WTC11 (cell line): ENCODE data around the gene HOXD13. TPM values are rescaled to one million over a fixed set of nuclear protein-coding genes. Genes with fewer than 3 reads are reported as not detected.

ENCODE experiments used
- ATAC-seq: fragments of 200-7000 bp; cut with Tn5 transposase; 2 replicates; pipeline ENCODE4 v1.10.0; 2021; ENCODE audit warnings: mild to moderate bottlenecking, moderate library complexity
- CTCF ChIA-PET: fragments of 300-600 bp; sonication (Branson Sonifier 250); formaldehyde crosslinking; loops from one replicate; lab custom pipeline; 2021; ENCODE audit warnings: antibody characterized with exemption; lab: Charles Lee
- POLR2A ChIA-PET: fragments of 350-600 bp; sonication (Branson Sonifier 250); formaldehyde crosslinking; loops from one replicate; lab custom pipeline; 2021; ENCODE audit warnings: antibody characterized with exemption; lab: Charles Lee
- DNase-seq: peaks from one replicate; pipeline ENCODE4 v3.0.0; 2021; ENCODE audit warnings: low spot score
- H3K27ac Mint-ChIP-seq: 2 replicates; pipeline ENCODE4 v1.8.0; 2021; ENCODE audit warnings: mixed read lengths
- H3K27me3 Mint-ChIP-seq: 2 replicates; pipeline ENCODE4 v1.8.0; 2021; ENCODE audit warnings: low read depth, mild to moderate bottlenecking, moderate library complexity, mixed read lengths
- H3K36me3 Mint-ChIP-seq: 2 replicates; pipeline ENCODE4 v1.8.0; 2021; ENCODE audit warnings: mixed read lengths
- H3K4me1 Mint-ChIP-seq: 2 replicates; pipeline ENCODE4 v1.8.0; 2022; ENCODE audit warnings: mixed read lengths
- H3K4me3 Mint-ChIP-seq: 2 replicates; pipeline ENCODE4 v1.8.0; 2021; ENCODE audit warnings: mild to moderate bottlenecking, moderate library complexity, mixed read lengths
- H3K9me3 Mint-ChIP-seq: 2 replicates; pipeline ENCODE4 v1.8.0; 2021; ENCODE audit warnings: mixed read lengths
- ARID4B ChIP-seq: sonication (generic); formaldehyde crosslinking; IDR thresholded peaks from 2 replicates; pipeline ENCODE4 v1.8.0; 2023; ENCODE audit warnings: missing genetic modification reagents, mild to moderate bottlenecking, borderline replicate concordance
- ESRRA ChIP-seq: sonication (generic); formaldehyde crosslinking; IDR thresholded peaks from 2 replicates; pipeline ENCODE4 v1.8.1; 2022; ENCODE audit warnings: mild to moderate bottlenecking, missing genetic modification reagents, borderline replicate concordance
- FOXP4 ChIP-seq: sonication (generic); formaldehyde crosslinking; IDR thresholded peaks from 2 replicates; pipeline ENCODE4 v1.8.0; 2022; ENCODE audit warnings: mild to moderate bottlenecking, missing genetic modification reagents
- IRF1 ChIP-seq: sonication (generic); formaldehyde crosslinking; IDR thresholded peaks from 2 replicates; pipeline ENCODE4 v1.8.0; 2023; ENCODE audit warnings: missing genetic modification reagents
- IRF2 ChIP-seq: sonication (generic); formaldehyde crosslinking; IDR thresholded peaks from 2 replicates; pipeline ENCODE4 v1.8.0; 2022; ENCODE audit warnings: low read depth, missing genetic modification reagents, borderline replicate concordance
- KAT7 ChIP-seq: sonication (generic); formaldehyde crosslinking; IDR thresholded peaks from 2 replicates; pipeline ENCODE4 v1.8.1; 2023; ENCODE audit warnings: missing genetic modification reagents, mild to moderate bottlenecking, borderline replicate concordance
- MLX ChIP-seq: sonication (generic); formaldehyde crosslinking; IDR thresholded peaks from 2 replicates; pipeline ENCODE4 v1.8.1; 2023; ENCODE audit warnings: mild to moderate bottlenecking, missing genetic modification reagents, moderate library complexity
- MXD4 ChIP-seq: fragments of 250-450 bp; sonication (Bioruptor Pico); IDR thresholded peaks from 2 replicates; pipeline ENCODE4 v1.8.0; 2021; ENCODE audit warnings: mild to moderate bottlenecking, moderate library complexity, borderline replicate concordance
- RELA ChIP-seq: sonication (generic); formaldehyde crosslinking; IDR thresholded peaks from 2 replicates; pipeline ENCODE4 v1.8.1; 2022; ENCODE audit warnings: missing genetic modification reagents, mild to moderate bottlenecking, borderline replicate concordance
- TEAD1 ChIP-seq: sonication (generic); formaldehyde crosslinking; IDR thresholded peaks from 2 replicates; pipeline ENCODE4 v1.8.0; 2022; ENCODE audit warnings: mild to moderate bottlenecking, missing genetic modification reagents
- USF2 ChIP-seq: sonication (generic); formaldehyde crosslinking; IDR thresholded peaks from 2 replicates; pipeline ENCODE4 v1.8.1; 2023; ENCODE audit warnings: mild to moderate bottlenecking, missing genetic modification reagents, moderate library complexity
- ZBTB21 ChIP-seq: sonication (generic); formaldehyde crosslinking; IDR thresholded peaks from 2 replicates; pipeline ENCODE4 v1.8.1; 2023; ENCODE audit warnings: mild to moderate bottlenecking, missing genetic modification reagents, borderline replicate concordance
- ZNF138 ChIP-seq: sonication (generic); formaldehyde crosslinking; conservative IDR thresholded peaks from 2 replicates; pipeline ENCODE4 v1.8.1; 2022; ENCODE audit warnings: mild to moderate bottlenecking, moderate library complexity, missing genetic modification reagents
- ZNF232 ChIP-seq: sonication (generic); formaldehyde crosslinking; IDR thresholded peaks from 2 replicates; pipeline ENCODE4 v1.8.0; 2022; ENCODE audit warnings: mild to moderate bottlenecking, missing genetic modification reagents
- total RNA-seq: library from RNA; stranded (reverse); gene quantifications from 3 replicates; pipeline ENCODE4 v1.2.3, GENCODE V29; 2021
- TF ChIP-seq, protein P1 (sequence below): sonication (generic); formaldehyde crosslinking; IDR thresholded peaks from 2 replicates; pipeline ENCODE4 v1.8.0; 2022; ENCODE audit warnings: mild to moderate bottlenecking, missing genetic modification reagents

The HOXD13 gene
- total RNA-seq, 1 experiment from 2014 or later = not detected

- Mint-ChIP-seq H3K27ac (no peak overlapping the region), H3K4me1 (peaks cover 33% of the 10 kb centered on the region), H3K4me3 (peak overlapping the region; percentile 36), H3K36me3 (no peaks in the 10 kb centered on the region), H3K27me3 (peaks cover 100% of the 10 kb centered on the region), H3K9me3 (no peaks in the 10 kb centered on the region)
- TF ChIP-seq MLX (no peak), ZBTB21 (CRISPR knock-in tag) (no peak), RELA (CRISPR knock-in tag) (no peak), MXD4 (CRISPR knock-in tag) (no peak), FOXP4 (CRISPR knock-in tag) (no peak), IRF2 (no peak), KAT7 (CRISPR knock-in tag) (no peak), ARID4B (CRISPR knock-in tag) (no peak), TEAD1 (CRISPR knock-in tag) (no peak)
- TF ChIP-seq, protein P1, sequence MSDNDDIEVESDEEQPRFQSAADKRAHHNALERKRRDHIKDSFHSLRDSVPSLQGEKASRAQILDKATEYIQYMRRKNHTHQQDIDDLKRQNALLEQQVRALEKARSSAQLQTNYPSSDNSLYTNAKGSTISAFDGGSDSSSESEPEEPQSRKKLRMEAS (CRISPR knock-in tag) = no peak
- ChIA-PET CTCF (interaction anchor here (0.8 to 1.9 kb wide), 2 partner anchors 10 to 23 kb away, joined by 3 to 11 read pairs; no protein-coding TSS in a partner anchor), POLR2A (no interaction called here)
- DNase-seq = no peak
- ATAC-seq = no peak
Measured at GRCh38 chr2:176074919-176075425, 17.5 kb upstream of the HOXD13 start.

- H3K27me3 Mint-ChIP-seq = peaks cover 98% of the 10 kb centered on the region
- H3K9me3 Mint-ChIP-seq = no peaks in the 10 kb centered on the region
- peak overlapping the region; percentile 36 for H3K4me3 Mint-ChIP-seq
- ChIA-PET POLR2A (no interaction called here), CTCF (interaction anchor here (0.8 to 1.9 kb wide), 2 partner anchors 10 to 22 kb away, joined by 3 to 11 read pairs; no protein-coding TSS in a partner anchor)
- peaks cover 33% of the 10 kb centered on the region for H3K4me1 Mint-ChIP-seq
- no peak for DNase-seq
- no peak overlapping the region for H3K27ac Mint-ChIP-seq
- TF ChIP-seq ZNF138 (no peak), ZNF232 (CRISPR knock-in tag) (no peak), ARID4B (CRISPR knock-in tag) (no peak), USF2 (CRISPR knock-in tag) (no peak), ESRRA (CRISPR knock-in tag) (no peak), IRF1 (CRISPR knock-in tag) (no peak)
- TF ChIP-seq, protein P1 (CRISPR knock-in tag) = no peak
- ATAC-seq = no peak
- no peaks in the 10 kb centered on the region for H3K36me3 Mint-ChIP-seq
Measured at GRCh38 chr2:176075481-176075880, 17.0 kb upstream of the HOXD13 start.
